ENCODE measurements around the gene WWOX.

The WWOX gene

GRCh38 chr16:78142788-78143187, 43.3 kb downstream of the WWOX start:
- DNase-seq (ENCODE audit: low read depth, low spot score): no peak

GRCh38 chr16:78146807-78147206, 47.4 kb downstream of the WWOX start:
- DNase-seq (ENCODE audit: low read depth, low spot score): no peak

GRCh38 chr16:78147911-78148401, 48.5 kb downstream of the WWOX start:
- no peak for DNase-seq (ENCODE audit: low read depth, low spot score)

- no peak for DNase-seq (ENCODE audit: low read depth, low spot score)
These were observed 50.8 kb downstream of the WWOX start for GRCh38 chr16:78150233-78150632.

GRCh38 chr16:78154729-78155461, 55.4 kb downstream of the WWOX start:
- DNase-seq (ENCODE audit: low read depth, low spot score): no peak

- DNase-seq (ENCODE audit: low read depth, low spot score): no peak
These were observed 56.4 kb downstream of the WWOX start for GRCh38 chr16:78155791-78156345.

GRCh38 chr16:78161023-78161729, 61.7 kb downstream of the WWOX start:
- DNase-seq (ENCODE audit: low read depth, low spot score): no peak

GRCh38 chr16:78163772-78164670, 64.6 kb downstream of the WWOX start:
- no peak for DNase-seq (ENCODE audit: low read depth, low spot score)

- no peak for DNase-seq (ENCODE audit: low read depth, low spot score)
These were observed 71.1 kb downstream of the WWOX start for GRCh38 chr16:78170494-78170933.

GRCh38 chr16:78175287-78175686, 75.8 kb downstream of the WWOX start:
- no peak for DNase-seq (ENCODE audit: low read depth, low spot score)

GRCh38 chr16:78176435-78176834, 77.0 kb downstream of the WWOX start:
- DNase-seq (ENCODE audit: low read depth, low spot score): no peak

GRCh38 chr16:78177218-78177617, 77.8 kb downstream of the WWOX start:
- no peak for DNase-seq (ENCODE audit: low read depth, low spot score)

- peak; percentile 53 for DNase-seq (ENCODE audit: low read depth, low spot score)
These were observed 78.5 kb downstream of the WWOX start for GRCh38 chr16:78177987-78178386.

GRCh38 chr16:78179666-78180065, 80.2 kb downstream of the WWOX start:
- DNase-seq (ENCODE audit: low read depth, low spot score): no peak

GRCh38 chr16:78180349-78180748, 80.9 kb downstream of the WWOX start:
- no peak for DNase-seq (ENCODE audit: low read depth, low spot score)

GRCh38 chr16:78183437-78184237, 84.2 kb downstream of the WWOX start:
- no peak for DNase-seq (ENCODE audit: low read depth, low spot score)

- DNase-seq (ENCODE audit: low read depth, low spot score): no peak
These were observed 85.1 kb downstream of the WWOX start for GRCh38 chr16:78184238-78185183.

GRCh38 chr16:78189121-78189520, 89.7 kb downstream of the WWOX start:
- no peak for DNase-seq (ENCODE audit: low read depth, low spot score)

GRCh38 chr16:78192734-78193488, 93.5 kb downstream of the WWOX start:
- no peak for DNase-seq (ENCODE audit: low read depth, low spot score)

Data from ELF-1 (cell line).